Left ventricle myocardium inferior (tissue), 1 donor: Measurements from ENCODE around the gene RUNX3. TPM values are rescaled to one million over a fixed set of nuclear protein-coding genes. Genes with fewer than 3 reads are reported as not detected.

ENCODE experiments used
- DNase-seq: peaks from one replicate; pipeline ENCODE4 v3.0.0-alpha.2; 2020
- H3K27ac ChIP-seq: fragments of 200-600 bp; replicated peaks from 2 replicates; pipeline ENCODE4 v1.8.0; 2021
- H3K27me3 ChIP-seq: fragments of 200-600 bp; 2 replicates; pipeline ENCODE4 v1.8.0; 2021; ENCODE audit warnings: low read depth
- H3K36me3 ChIP-seq: fragments of 200-600 bp; 2 replicates; pipeline ENCODE4 v1.8.0; 2021
- H3K4me1 ChIP-seq: fragments of 200-600 bp; 2 replicates; pipeline ENCODE4 v1.8.0; 2021
- H3K4me3 ChIP-seq: fragments of 200-600 bp; 2 replicates; pipeline ENCODE4 v1.8.0; 2021; ENCODE audit warnings: mild to moderate bottlenecking, moderate library complexity
- H3K9me3 ChIP-seq: fragments of 200-600 bp; replicated peaks from 2 replicates; pipeline ENCODE4 v1.8.0; 2021
- intact Hi-C: fragments of 100-400 bp; cut with micrococcal nuclease; formaldehyde crosslinking; loops from one replicate; pipeline ENCODE4 v1.11.0; 2022
- total RNA-seq: library from RNA; stranded (reverse); fragmentation: NEBNext Ultra II Directional; extraction: Animal tissue kit (Norgen Biotek cat#: 25700); gene quantifications from one replicate; pipeline ENCODE4 v1.2.1, GENCODE V29; 2021
- TF ChIP-seq, protein P1 (sequence below): fragments of 200-600 bp; IDR thresholded peaks from 2 replicates; pipeline ENCODE4 v1.8.0; 2021; ENCODE audit warnings: antibody characterized with exemption, mild to moderate bottlenecking, borderline replicate concordance
- donor health status: DM: no; HTN: yes; CAD: no; lungs with severe emphysema.

RUNX3 gene
- total RNA-seq, 1 donor from 2014 or later = 0.52 TPM

DNA sequence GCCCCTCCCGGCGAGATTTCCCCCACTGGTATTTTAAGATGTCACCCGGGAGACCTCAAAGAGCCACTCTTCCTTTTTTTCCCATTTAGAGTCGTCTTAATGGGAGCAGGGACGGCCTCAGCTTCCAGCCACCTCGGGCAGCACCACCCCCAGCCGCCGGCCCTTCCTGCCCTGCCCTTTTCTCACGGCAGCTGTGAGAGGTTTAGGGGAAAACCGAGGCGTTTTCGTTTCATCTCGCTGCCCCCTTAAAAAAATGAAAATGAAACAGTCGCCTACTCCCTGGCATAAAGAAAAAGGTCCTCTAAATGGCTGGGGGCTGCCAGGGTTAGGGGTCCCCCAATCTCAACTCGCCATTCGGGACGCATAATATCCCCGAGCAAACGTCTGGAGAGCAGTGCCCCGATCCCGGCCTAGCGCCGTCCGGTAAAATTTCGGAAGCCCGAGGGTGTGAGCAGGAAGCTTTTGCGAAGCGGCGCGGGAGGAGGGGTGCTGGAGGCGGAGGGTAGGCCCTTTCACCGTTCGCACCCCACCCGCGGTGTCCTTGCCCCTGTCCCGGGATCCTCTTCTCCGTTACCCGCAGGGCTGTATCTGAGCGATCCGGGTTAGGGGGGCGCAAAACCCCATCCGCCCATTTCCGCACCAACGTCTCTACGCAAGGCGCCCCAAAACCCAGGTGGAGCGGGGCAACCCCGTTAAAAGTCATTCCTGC lies 1.2 kb downstream of the RUNX3 start:
- no peaks in the 10 kb centered on the region for H3K36me3 ChIP-seq
- H3K4me1 ChIP-seq = peaks cover 48% of the 10 kb centered on the region
- TF ChIP-seq, protein P1, sequence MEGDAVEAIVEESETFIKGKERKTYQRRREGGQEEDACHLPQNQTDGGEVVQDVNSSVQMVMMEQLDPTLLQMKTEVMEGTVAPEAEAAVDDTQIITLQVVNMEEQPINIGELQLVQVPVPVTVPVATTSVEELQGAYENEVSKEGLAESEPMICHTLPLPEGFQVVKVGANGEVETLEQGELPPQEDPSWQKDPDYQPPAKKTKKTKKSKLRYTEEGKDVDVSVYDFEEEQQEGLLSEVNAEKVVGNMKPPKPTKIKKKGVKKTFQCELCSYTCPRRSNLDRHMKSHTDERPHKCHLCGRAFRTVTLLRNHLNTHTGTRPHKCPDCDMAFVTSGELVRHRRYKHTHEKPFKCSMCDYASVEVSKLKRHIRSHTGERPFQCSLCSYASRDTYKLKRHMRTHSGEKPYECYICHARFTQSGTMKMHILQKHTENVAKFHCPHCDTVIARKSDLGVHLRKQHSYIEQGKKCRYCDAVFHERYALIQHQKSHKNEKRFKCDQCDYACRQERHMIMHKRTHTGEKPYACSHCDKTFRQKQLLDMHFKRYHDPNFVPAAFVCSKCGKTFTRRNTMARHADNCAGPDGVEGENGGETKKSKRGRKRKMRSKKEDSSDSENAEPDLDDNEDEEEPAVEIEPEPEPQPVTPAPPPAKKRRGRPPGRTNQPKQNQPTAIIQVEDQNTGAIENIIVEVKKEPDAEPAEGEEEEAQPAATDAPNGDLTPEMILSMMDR = no peak
- H3K4me3 ChIP-seq = peak overlapping the region; percentile 52
- peaks cover 99% of the 10 kb centered on the region for H3K27me3 ChIP-seq
- intact Hi-C loops = no loop called here
- DNase-seq = no peak
- no peaks in the 10 kb centered on the region for H3K9me3 ChIP-seq
- no peak overlapping the region for H3K27ac ChIP-seq

DNA sequence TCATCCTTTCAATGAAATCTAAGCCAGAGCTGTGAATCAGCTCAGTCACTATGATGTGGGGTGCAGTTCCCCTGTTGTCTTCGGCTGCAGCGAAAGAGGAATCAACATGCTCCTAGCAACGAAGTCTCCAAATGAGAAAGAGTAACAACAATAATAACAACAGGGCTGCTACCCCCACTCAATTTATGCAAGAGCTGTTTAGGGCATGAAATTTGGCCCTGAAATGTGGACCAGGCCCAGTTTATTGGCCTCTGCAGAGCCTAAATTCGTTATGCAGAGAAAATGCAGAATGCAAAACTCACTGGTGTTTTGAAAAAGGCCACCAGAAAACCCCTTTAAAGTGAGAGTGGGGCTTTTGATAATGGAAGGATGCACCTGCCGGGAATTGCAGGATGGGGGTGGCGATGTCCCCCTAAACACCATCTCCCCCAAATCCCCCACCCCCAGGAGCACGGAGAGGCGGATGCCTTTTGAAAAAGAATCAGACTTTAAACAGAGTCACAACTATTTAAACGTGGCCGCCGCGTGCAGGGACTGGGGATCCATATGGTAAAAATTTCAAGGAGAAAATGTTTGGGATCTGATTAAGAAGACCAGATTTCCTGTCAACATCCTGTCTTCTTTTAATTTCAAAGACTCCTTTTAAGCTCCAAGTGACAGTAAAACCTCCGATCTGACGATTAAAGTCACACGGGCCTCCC lies 1.9 kb downstream of the RUNX3 start:
- no peaks in the 10 kb centered on the region for H3K9me3 ChIP-seq
- DNase-seq = no peak
- no peak overlapping the region for H3K27ac ChIP-seq
- TF ChIP-seq, protein P1 = no peak
- peaks cover 48% of the 10 kb centered on the region for H3K4me1 ChIP-seq
- no peaks in the 10 kb centered on the region for H3K36me3 ChIP-seq
- intact Hi-C loops = no loop called here
- H3K27me3 ChIP-seq = peaks cover 99% of the 10 kb centered on the region
- peak overlapping the region; percentile 52 for H3K4me3 ChIP-seq

DNA sequence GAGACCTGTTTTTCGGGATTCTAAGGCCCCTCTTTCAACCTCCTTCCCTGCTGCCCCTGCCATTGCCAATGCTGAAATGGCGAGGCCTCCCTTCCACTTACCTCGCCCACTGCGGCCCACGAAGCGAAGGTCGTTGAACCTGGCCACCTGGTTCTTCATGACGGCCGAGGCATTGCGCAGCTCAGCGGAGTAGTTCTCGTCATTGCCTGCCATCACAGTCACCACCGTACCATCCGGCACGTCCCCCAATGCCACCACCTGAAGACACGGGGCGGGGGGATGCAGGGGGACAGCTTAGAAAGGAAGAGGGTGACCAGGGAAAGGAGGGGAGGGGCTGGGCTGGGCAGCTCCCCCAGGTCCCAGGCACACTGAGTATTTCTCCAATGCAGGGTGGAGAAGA lies 2.6 kb downstream of the RUNX3 start:
- no peak for DNase-seq
- H3K4me3 ChIP-seq = no peak overlapping the region
- peaks cover 46% of the 10 kb centered on the region for H3K4me1 ChIP-seq
- no peaks in the 10 kb centered on the region for H3K36me3 ChIP-seq
- H3K9me3 ChIP-seq = no peaks in the 10 kb centered on the region
- intact Hi-C loops = no loop called here
- TF ChIP-seq, protein P1 = no peak
- H3K27ac ChIP-seq = no peak overlapping the region
- H3K27me3 ChIP-seq = peaks cover 99% of the 10 kb centered on the region

DNA sequence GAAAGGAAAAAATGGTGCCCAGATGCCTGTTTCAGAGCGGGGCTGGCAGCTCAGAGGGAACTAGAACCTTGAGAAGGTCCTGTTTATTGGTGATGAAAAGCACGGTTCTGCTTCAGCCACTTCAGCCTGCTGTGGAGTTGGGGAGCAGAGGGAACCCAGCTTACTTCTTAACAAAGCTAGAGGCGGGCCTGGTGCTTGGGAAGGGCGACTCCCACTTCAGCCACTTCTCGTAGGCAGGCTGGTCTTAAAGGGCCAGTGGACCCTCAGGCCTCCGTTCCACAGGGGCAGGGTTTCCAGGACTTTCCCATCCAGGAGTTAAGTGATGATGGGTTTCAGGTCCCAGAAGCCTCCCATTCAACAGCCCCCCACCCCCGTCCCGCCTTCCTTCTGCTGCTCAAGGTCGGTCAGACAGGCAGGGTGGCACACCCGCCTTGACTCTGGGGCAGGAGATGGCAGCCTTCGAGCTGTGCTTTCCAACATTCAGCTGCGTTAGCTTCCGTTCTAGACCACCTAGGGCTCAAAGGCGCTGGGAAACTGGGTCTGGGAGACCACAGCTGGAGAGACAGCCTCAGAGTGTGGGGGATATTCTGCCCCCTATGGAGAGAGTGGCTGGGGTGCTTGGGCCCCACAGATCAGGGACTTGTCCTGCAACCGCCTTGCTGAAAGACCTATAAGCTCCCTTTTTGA lies 3.4 kb downstream of the RUNX3 start:
- intact Hi-C loops = no loop called here
- Histone ChIP-seq H3K9me3 (no peaks in the 10 kb centered on the region), H3K4me3 (no peak overlapping the region), H3K36me3 (no peaks in the 10 kb centered on the region), H3K27me3 (peaks cover 99% of the 10 kb centered on the region), H3K4me1 (peaks cover 38% of the 10 kb centered on the region), H3K27ac (no peak overlapping the region)
- DNase-seq = no peak
- TF ChIP-seq, protein P1 = no peak

DNA sequence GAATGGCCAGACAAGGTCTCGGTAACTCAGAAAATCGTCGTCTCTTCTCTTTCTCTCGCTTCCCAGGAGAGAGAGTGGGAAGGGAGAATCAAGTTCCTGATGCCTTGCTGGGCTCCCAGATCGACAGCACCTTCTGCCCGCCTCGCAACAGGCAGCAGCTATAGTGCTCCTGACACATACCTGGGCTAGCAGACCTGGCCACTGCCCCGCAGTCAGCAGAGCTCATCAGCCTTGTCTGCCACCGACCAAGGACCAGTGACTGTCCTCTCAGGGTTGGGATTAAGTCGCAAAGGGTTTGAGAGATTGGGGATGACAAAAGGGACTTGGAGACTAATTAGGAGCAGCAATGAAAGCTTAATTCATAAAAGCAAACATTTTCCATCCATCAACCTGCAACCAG lies 4.1 kb downstream of the RUNX3 start:
- Histone ChIP-seq H3K9me3 (no peaks in the 10 kb centered on the region), H3K4me1 (peaks cover 31% of the 10 kb centered on the region), H3K27me3 (peaks cover 98% of the 10 kb centered on the region), H3K4me3 (no peak overlapping the region), H3K36me3 (no peaks in the 10 kb centered on the region), H3K27ac (no peak overlapping the region)
- intact Hi-C loops = no loop called here
- TF ChIP-seq, protein P1 = no peak
- DNase-seq = no peak
